H9 (cell line): Measurements from ENCODE around the gene NR0B2. TPM values are rescaled to one million over a fixed set of nuclear protein-coding genes. Genes with fewer than 3 reads are reported as not detected.

Experiments used
- DNase-seq: peaks from one replicate; pipeline ENCODE4 v3.0.0-alpha.2; 2017
- H2AFZ ChIP-seq: one replicate; pipeline ENCODE4 v1.6.1; 2013; ENCODE audit warnings: mild to moderate bottlenecking, low read length, control low read depth, moderate library complexity
- H2AK5ac ChIP-seq: 2 replicates; pipeline ENCODE4 v1.6.1; 2013; ENCODE audit warnings: low read length, control low read depth, mixed read lengths; ENCODE audit not compliant: insufficient read length
- H2BK120ac ChIP-seq: one replicate; pipeline ENCODE4 v1.6.1; 2013; ENCODE audit warnings: low read depth, mild to moderate bottlenecking, low read length, control low read depth, inconsistent platforms; ENCODE audit not compliant: poor library complexity, severe bottlenecking
- H2BK12ac ChIP-seq: 2 replicates; pipeline ENCODE4 v1.6.1; 2013; ENCODE audit warnings: low read length, control low read depth, mixed read lengths, low read depth; ENCODE audit not compliant: insufficient read length
- H2BK15ac ChIP-seq: 2 replicates; pipeline ENCODE4 v1.6.1; 2013; ENCODE audit warnings: low read depth, low read length, control low read depth
- H2BK20ac ChIP-seq: one replicate; pipeline ENCODE4 v1.6.1; 2013; ENCODE audit warnings: low read depth, mild to moderate bottlenecking, low read length, control low read depth, inconsistent platforms; ENCODE audit not compliant: poor library complexity, severe bottlenecking
- H2BK5ac ChIP-seq: 2 replicates; pipeline ENCODE4 v1.6.1; 2013; ENCODE audit warnings: low read length, control low read depth, mixed read lengths; ENCODE audit not compliant: insufficient read length
- H3K14ac ChIP-seq: 2 replicates; pipeline ENCODE4 v1.6.1; 2013; ENCODE audit warnings: low read length, control low read depth; ENCODE audit not compliant: insufficient read depth
- H3K18ac ChIP-seq: 2 replicates; pipeline ENCODE4 v1.6.1; 2013; ENCODE audit warnings: low read depth, mild to moderate bottlenecking, mixed read lengths, low read length, control low read depth; ENCODE audit not compliant: insufficient read length
- H3K23ac ChIP-seq: 2 replicates; pipeline ENCODE4 v1.6.1; 2013; ENCODE audit warnings: low read length, control low read depth, mixed read lengths, low read depth; ENCODE audit not compliant: insufficient read length
- H3K23me2 ChIP-seq: 2 replicates; pipeline ENCODE4 v1.6.1; 2013; ENCODE audit warnings: low read depth, mild to moderate bottlenecking, mixed read lengths, low read length, control low read depth; ENCODE audit not compliant: insufficient read length, poor library complexity, severe bottlenecking
- H3K27ac ChIP-seq: 2 replicates; pipeline ENCODE4 v1.5.1; 2013; ENCODE audit warnings: low read length, control low read depth, mixed read lengths, low read depth; ENCODE audit not compliant: insufficient read length
- H3K27me3 ChIP-seq: 2 replicates; pipeline ENCODE4 v1.6.1; 2013; ENCODE audit warnings: low read length, control low read depth, inconsistent platforms; ENCODE audit not compliant: insufficient read depth
- H3K4ac ChIP-seq: 2 replicates; pipeline ENCODE4 v1.6.1; 2013; ENCODE audit warnings: low read depth, mild to moderate bottlenecking, control low read depth, inconsistent platforms, low read length, moderate library complexity
- H3K4me1 ChIP-seq: 2 replicates; pipeline ENCODE4 v1.6.1; 2013; ENCODE audit warnings: low read length, control low read depth, inconsistent platforms; ENCODE audit not compliant: insufficient read depth
- H3K4me2 ChIP-seq: 2 replicates; pipeline ENCODE4 v1.6.1; 2013; ENCODE audit warnings: low read length, control low read depth, mixed read lengths; ENCODE audit not compliant: insufficient read length, insufficient read depth
- H3K56ac ChIP-seq: 2 replicates; pipeline ENCODE4 v1.6.1; 2013; ENCODE audit warnings: low read depth, mild to moderate bottlenecking, mixed read lengths, low read length, control low read depth; ENCODE audit not compliant: insufficient read length
- H3K79me1 ChIP-seq: 2 replicates; pipeline ENCODE4 v1.6.1; 2013; ENCODE audit warnings: low read depth, mild to moderate bottlenecking, moderate library complexity, low read length, control low read depth, inconsistent platforms; ENCODE audit not compliant: insufficient read depth, poor library complexity, severe bottlenecking
- H3K79me2 ChIP-seq: 2 replicates; pipeline ENCODE4 v1.6.1; 2013; ENCODE audit warnings: low read length, control low read depth, inconsistent platforms; ENCODE audit not compliant: insufficient read depth
- H3K9ac ChIP-seq: 2 replicates; pipeline ENCODE4 v1.6.1; 2013; ENCODE audit warnings: low read length, control low read depth, mixed read lengths; ENCODE audit not compliant: insufficient read length; ENCODE audit errors: extremely low read depth
- H3K9me3 ChIP-seq: one replicate; pipeline ENCODE4 v1.6.1; 2013; ENCODE audit warnings: low read depth, low read length, inconsistent platforms; ENCODE audit not compliant: control insufficient read depth
- H3T11ph ChIP-seq: one replicate; pipeline ENCODE4 v1.6.1; 2013; ENCODE audit warnings: mild to moderate bottlenecking, low read length, control low read depth, inconsistent platforms
- H4K20me1 ChIP-seq: one replicate; pipeline ENCODE4 v1.6.1; 2013; ENCODE audit not compliant: control insufficient read depth, insufficient read length, insufficient read depth
- H4K5ac ChIP-seq: 2 replicates; pipeline ENCODE4 v1.6.1; 2013; ENCODE audit warnings: low read depth, mild to moderate bottlenecking, mixed read lengths, low read length, control low read depth; ENCODE audit not compliant: insufficient read length
- H4K8ac ChIP-seq: replicated peaks from 2 replicates; pipeline ENCODE4 v1.6.1; 2013; ENCODE audit warnings: low read length, control low read depth, mixed read lengths, low read depth; ENCODE audit not compliant: insufficient read length
- H4K91ac ChIP-seq: 2 replicates; pipeline ENCODE4 v1.6.1; 2013; ENCODE audit warnings: low read depth, mild to moderate bottlenecking, moderate library complexity, mixed read lengths, low read length, control low read depth; ENCODE audit not compliant: insufficient read length
- H3K27ac Mint-ChIP-seq, 3 experiments: 2 replicates in 2 of 3; 3 replicates in 1 of 3; pipeline ENCODE4 v1.8.0; 2020 to 2021; ENCODE audit warnings: mixed read lengths in 3 of 3, mild to moderate bottlenecking in 1 of 3, moderate library complexity in 1 of 3
- H3K27me3 Mint-ChIP-seq: 2 replicates; pipeline ENCODE4 v1.8.0; 2021; ENCODE audit warnings: low read depth, mild to moderate bottlenecking, moderate library complexity, mixed read lengths
- H3K36me3 Mint-ChIP-seq, 3 experiments: 2 replicates in 2 of 3; 3 replicates in 1 of 3; pipeline ENCODE4 v1.8.0; 2020 to 2021; ENCODE audit warnings: low read depth in 3 of 3, mixed read lengths in 3 of 3; ENCODE audit not compliant: insufficient read depth in 1 of 3
- H3K4me1 Mint-ChIP-seq, 2 experiments: 2 replicates each; pipeline ENCODE4 v1.8.0; 2020; ENCODE audit warnings: mixed read lengths in 2 of 2
- H3K4me3 Mint-ChIP-seq, 2 experiments: 2 replicates in 1 of 2; 3 replicates in 1 of 2; pipeline ENCODE4 v1.8.0; 2020 to 2021; ENCODE audit warnings: mild to moderate bottlenecking in 2 of 2, mixed read lengths in 2 of 2, moderate library complexity in 1 of 2
- H3K9me3 Mint-ChIP-seq, 2 experiments: 2 replicates in 1 of 2; 3 replicates in 1 of 2; pipeline ENCODE4 v1.8.0; 2020; ENCODE audit warnings: mild to moderate bottlenecking in 2 of 2, mixed read lengths in 2 of 2, moderate library complexity in 1 of 2
- CTCF ChIP-seq: fragments of 200-600 bp; sonication (generic); conservative IDR thresholded peaks from 3 replicates; pipeline ENCODE4 v1.8.0; 2021; ENCODE audit warnings: antibody characterized with exemption, mild to moderate bottlenecking
- WGBS: extraction: QIAGEN DNeasy Blood & Tissue Kit; methylation state at CpG from one replicate; pipeline ENCODE4 v1.1.7; 2013; ENCODE audit warnings: missing lambda C conversion rate, low lambda C conversion rate, mixed read lengths; ENCODE audit not compliant: insufficient read length; ENCODE audit errors: extremely low coverage; 5-methylcytosine and 5-hydroxymethylcytosine counted together
- total RNA-seq: library from RNA; stranded (reverse); gene quantifications from 2 replicates; pipeline ENCODE4 v1.2.1, GENCODE V29; 2021

The NR0B2 gene
- total RNA-seq, 1 experiment from 2014 or later, result not detected

GRCh38 chr1:26863685-26864077, 50.1 kb downstream of the NR0B2 start:
- Histone ChIP-seq H3K79me1 (no peaks in the 10 kb centered on the region), H2BK15ac (no peak overlapping the region), H4K8ac (no peak overlapping the region), H2AK5ac (no peak overlapping the region), H4K5ac (no peak overlapping the region), H3K79me2 (no peaks in the 10 kb centered on the region), H4K91ac (no peak overlapping the region), H3K23me2 (peaks cover 4% of the 10 kb centered on the region), H3K4me2 (peak overlapping the region; percentile 73), H3K4me1 (no peaks in the 10 kb centered on the region; the same call in 1 of the 2 replicates), H2AFZ (no peak overlapping the region), H3K9ac (no peak overlapping the region), H3K27ac (no peak overlapping the region), H2BK20ac (no peak overlapping the region), H3K14ac (no peak overlapping the region; the same call in 1 of the 2 replicates), H3K18ac (no peak overlapping the region), H2BK120ac (no peak overlapping the region), H2BK5ac (no peak overlapping the region), H3K4ac (no peak overlapping the region), H2BK12ac (no peak overlapping the region), H3K9me3 (no peaks in the 10 kb centered on the region), H3K27me3 (no peaks in the 10 kb centered on the region; the same call in 1 of the 2 replicates), H3K56ac (no peak overlapping the region), H4K20me1 (no peaks in the 10 kb centered on the region), H3T11ph (no peak overlapping the region), H3K23ac (no peak overlapping the region)
- peaks cover 38 to 40% of the 10 kb centered on the region in 2 experiments for H3K4me1 Mint-ChIP-seq
- TF ChIP-seq CTCF, result no peak
- WGBS, result no CpG with 5 or more reads among the region's 20 CpGs
- no peaks in the 10 kb centered on the region for H3K9me3 Mint-ChIP-seq
- H3K4me3 Mint-ChIP-seq, result peak overlapping the region; percentile 34 to 69; a peak in 4 of 5 replicates
- H3K27me3 Mint-ChIP-seq, result peaks cover 20% of the 10 kb centered on the region
- no peak for DNase-seq
- no peaks in the 10 kb centered on the region for H3K36me3 Mint-ChIP-seq
- peak overlapping the region in 1 of 3 experiments; percentile 73; a peak in 1 of 7 replicates for H3K27ac Mint-ChIP-seq
